ENCODE results near the gene ZNF705A.
"Not testable (repeated sequence)": the region's sequence is repeated elsewhere in the genome, so short reads cannot be mapped to it uniquely, and the experiment has no call there.

Gene ZNF705A

DNA sequence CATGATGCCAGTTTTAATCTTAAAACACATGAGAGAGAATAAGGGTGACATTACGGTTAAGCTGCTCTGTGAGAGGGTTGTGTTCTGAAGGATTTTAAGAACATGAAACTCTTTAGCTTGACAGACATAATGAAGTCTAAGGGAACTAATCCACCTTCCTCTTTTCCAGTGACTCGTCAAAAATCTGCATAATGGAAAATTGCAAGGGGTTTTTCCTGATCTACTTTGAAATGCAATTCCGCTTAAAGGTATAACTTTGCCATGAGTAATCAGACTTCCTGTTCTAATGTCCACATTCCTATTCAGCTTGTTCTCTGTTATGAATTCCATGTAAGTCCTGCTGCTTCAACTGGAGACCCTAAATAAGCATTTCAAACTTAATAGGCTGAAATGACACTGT, at the start of gene ZNF705A:
Gene ZNF705A (plus strand): TSS at position 171 of the 400 bp plus-strand sequence. CDS start 15,611 bp downstream, outside the sequence.
- in situ Hi-C loops (cut with HindIII; ENCODE audit: low sequenced_read_pairs): no loop called here

DNA sequence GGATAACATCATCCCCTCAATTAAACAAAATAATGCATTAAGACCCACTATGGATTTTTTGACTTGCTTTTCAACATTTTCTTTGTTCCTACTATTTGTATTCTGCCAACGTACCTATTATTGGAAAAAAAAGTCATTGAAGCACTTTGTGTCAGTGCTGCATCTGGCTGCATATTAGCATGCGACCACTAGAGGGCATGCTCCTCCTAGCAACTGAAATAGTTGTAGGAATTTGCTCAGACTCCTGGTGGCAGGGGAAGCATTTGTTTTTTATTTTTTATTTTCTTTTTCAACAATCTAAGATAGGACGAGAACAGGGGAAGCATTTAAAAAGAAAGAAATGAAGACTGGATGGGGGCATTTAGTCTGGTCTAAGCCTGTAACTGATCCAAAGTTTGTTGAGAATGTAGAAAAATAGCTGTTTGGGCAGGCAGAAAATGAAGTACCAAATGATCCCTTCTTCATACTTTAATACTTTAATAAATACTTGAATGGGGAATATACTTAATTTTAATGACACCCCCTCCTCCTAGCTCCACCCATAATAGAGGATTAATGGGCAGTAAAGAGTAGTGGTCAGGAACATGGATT, 47.9 kb upstream of the ZNF705A start:
- in situ Hi-C loops (cut with HindIII; ENCODE audit: low sequenced_read_pairs): no loop called here

DNA sequence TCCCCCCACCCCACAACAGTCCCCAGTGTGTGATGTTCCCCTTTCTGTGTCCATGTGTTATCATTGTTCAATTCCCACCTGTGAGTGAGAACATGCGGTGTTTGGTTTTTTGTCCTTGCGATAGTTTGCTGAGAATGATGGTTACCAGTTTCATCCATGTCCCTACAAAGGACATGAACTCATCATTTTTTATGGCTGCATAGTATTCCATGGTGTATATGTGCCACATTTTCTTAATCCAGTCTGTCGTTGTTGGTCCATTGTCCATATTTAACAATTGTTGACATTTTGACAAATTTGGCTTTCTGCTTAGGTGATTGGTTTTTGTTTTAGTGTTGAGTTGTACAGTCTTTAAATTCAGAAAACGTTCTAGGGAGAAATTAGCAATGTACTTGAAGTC, 43.7 kb upstream of the ZNF705A start:
- in situ Hi-C loops (cut with HindIII; ENCODE audit: low sequenced_read_pairs): not testable (repeated sequence)

DNA sequence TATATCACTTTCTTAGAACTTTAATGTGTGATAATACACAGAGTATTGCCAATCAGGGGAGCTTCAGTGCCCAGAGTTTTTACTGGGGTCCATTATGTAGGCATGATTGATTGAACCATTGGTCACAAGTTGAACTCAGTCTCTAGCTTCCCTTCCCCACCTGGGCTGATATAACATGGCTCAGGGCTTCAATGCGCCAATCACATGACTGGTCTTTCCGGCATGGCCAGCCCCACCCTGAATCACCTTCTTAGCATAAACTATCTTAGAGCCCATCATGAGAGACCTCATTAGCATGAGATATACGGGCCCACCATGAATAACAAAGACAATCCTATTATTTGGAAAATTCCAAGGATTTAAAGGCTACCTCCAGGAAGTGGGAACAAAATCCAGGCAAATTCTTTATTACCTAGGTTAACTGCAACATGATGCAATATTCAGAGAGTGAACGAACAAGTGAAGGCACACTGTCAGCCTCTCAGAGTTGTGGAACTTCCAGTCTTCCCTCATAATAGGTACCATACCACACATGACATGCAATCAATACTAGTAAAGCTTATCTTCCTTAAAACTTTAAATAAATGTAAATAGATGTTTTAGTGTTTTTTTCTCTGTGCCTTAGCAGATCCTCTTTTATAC, 36.6 kb upstream of the ZNF705A start:
- in situ Hi-C loops (cut with HindIII; ENCODE audit: low sequenced_read_pairs): no loop called here

DNA sequence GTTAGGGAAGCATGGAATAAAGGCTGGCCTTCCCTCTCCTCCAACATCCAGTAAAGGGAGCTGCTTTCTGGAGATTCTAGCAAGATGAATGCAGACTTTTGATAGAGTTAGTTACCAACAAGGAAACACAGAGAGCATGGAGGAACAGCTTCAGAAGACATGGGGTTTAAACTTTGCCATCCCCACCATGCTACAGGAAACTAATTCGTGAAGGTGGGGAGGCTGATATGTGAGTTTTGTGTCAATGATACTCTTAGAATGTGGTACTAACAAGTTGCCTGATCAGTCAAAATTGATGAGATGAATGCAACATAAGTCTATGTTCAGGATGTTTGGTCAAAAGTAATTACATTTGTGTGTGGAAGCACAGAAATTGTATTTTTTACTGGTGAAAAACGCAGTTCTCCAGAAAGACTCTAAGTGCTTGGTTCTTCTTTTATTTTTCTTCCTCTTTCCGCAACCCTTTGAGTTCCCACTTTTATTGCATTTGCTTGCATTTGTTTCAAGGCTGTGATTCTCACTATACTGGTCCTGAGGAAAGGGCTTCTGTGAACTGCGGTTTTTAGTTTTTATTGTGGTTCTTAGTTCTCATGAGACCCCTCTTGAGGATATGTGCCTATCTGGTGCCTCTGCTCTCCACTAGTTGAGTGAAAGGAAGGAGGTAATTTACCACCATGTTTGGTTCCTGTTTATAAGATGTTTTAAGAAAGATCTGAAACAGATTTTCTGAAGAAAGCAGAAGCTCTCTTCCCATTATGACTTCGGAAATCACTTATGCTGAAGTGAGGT, 33.5 kb upstream of the ZNF705A start, which contains the start of gene CLEC4A:
Gene CLEC4A (plus strand): TSS at position 494 of the 789 bp plus-strand sequence. CDS start 262 bp downstream, at position 756.
- in situ Hi-C loops (cut with HindIII; ENCODE audit: low sequenced_read_pairs): no loop called here

DNA sequence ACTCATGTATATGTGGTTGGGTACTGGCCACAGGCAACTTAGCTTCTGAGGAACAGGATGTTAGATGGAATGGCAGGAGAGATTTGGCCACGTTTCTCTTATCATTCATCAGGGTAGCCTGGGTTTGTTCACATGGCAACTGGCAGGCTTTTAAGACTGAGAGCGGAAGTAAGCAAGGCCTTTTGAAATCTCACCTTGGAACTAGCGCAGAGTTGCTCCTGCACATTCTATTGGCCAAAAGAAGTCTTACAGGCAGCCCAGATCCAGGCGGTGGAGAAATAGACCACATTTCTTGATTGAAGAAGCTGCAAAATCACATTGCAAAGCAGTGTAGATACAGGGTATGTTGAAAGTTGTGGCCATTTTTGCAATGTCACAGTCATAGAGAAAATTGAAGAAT, 29.7 kb upstream of the ZNF705A start:
- in situ Hi-C loops (cut with HindIII; ENCODE audit: low sequenced_read_pairs): no loop called here

DNA sequence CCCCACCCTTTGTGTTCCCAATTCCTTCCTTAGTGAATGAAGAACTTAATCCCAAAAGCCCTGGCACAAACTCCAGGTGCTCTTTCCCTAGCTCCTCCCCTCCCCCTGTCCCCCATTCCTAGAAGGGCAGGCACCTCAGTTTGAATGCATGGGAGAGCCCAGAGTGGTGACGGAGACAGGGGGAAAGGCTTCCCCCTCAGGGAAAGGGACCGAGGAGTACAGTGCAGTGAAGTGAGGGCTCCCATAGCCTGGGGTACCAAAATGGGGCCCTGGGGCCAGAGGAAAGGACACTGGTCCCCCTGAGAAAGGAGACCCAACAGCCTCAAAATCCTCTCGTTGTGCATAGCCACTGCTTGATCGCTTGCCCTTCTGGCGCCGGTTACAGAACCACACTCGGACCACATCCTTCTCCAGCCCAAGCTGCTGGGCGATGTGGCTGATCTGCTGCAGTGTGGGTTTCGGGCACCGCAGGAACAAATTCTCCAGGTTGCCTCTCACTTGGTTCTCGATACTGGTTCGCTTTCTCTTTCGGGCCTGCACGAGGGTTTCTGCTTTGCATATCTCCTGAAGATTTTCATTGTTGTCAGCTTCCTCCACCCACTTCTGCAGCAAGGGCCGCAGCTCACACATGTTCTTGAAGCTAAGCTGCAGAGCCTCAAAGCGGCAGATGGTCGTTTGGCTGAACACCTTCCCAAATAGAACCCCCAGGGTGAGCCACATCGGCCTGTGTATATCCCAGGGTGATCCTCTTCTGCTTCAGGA, 23.0 kb upstream of the ZNF705A start:
- in situ Hi-C loops (cut with HindIII; ENCODE audit: low sequenced_read_pairs): loop anchor here (5.0 kb wide), 1 partner anchor 42 kb away; no protein-coding TSS in a partner anchor

DNA sequence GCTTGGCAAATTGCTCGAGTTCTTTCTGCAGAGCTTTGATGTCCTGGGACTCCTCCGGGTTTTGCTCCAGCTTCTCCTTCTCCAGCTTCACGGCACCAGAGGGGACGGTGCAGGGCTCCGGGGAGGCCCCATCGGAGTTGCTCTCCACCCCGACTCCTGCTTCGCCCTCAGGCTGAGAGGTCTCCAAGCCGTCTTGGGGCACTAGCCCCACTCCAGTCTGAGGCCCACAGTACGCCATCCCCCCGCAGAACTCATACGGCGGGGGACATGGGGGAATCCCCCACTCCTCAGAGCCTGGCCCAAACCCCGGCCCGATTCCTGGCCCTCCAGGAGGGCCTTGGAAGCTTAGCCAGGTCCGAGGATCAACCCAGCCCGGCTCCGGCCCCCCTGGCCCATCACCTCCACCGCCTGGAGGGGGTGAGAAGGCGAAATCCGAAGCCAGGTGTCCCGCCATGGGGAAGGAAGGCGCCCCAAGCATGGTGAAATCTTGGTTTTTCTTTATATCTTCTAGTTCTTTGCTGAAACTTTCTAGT, 22.4 kb upstream of the ZNF705A start:
- in situ Hi-C loops (cut with HindIII; ENCODE audit: low sequenced_read_pairs): loop anchor here (5.0 kb wide), 1 partner anchor 42 kb away; no protein-coding TSS in a partner anchor

DNA sequence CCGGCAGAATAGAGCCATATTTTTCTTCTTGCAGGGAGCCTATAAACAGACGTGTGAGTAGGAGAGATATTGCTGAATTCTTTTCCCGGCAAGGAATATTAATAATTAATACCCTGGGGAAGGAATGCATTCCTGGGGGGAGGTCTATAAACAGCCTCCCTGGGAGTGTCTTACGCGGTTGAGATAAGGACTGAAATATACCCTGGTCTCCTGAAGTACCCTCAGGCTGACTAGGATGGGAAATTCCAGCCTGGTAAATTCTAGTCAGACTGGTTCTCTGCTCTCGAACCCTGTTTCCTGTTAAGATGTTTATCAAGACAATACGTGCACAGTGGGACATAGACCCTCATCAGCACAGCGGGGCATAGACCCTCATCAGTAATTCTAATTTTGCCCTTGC, 15.2 kb upstream of the ZNF705A start:
- in situ Hi-C loops (cut with HindIII; ENCODE audit: low sequenced_read_pairs): not testable (repeated sequence)

DNA sequence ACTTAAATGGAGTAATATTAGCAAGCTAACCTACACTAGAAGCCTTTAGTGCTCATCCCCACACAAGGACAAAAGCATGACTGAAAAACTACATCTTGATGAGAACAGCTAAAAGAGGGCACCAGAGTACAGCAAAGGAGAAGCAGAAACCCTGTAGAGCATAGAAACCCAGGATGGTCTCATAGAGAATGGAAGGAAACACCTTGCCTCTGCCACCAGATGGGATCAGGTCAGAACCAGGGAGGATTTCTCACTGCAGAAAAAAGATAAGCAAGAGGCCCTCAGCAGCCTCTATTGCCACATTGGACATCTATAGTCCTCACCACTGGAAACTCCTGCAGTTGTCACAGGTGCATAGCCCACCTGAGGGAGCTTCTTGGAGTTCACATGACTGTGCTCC, 13.6 kb upstream of the ZNF705A start:
- in situ Hi-C loops (cut with HindIII; ENCODE audit: low sequenced_read_pairs): no loop called here

DNA sequence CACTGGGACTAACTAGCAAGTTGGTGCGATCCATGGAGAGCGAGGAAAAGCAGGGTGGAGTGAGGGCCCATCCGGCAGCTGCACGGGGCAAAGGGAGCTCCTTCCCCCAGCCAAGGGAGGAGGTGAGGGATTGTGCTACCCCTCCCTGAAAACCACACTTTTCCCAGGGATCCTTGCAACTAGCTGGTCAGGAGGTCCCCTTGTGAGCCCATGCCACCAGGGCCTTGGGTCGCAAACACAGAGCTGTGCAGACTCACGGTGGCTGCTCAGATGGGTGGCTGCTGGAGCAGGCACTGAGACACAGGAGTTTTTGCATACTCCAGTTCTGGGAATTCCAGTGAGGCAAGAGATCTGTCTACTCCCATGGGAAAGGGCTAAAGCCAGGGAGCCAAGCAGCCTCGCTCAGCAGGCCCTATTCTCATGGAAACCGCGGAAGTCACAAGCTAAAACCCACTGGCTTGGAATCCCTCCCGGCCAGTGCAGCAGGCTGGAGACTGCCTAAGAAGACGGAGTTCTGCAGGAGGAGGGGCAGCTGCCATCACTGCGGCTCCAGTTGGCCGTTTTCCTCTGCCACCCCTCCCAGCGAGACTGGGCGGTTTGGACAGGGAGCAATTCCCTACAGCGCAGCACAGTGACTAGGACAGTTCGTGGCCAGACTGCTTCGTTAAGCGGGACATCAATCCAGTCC, 10.9 kb upstream of the ZNF705A start:
- in situ Hi-C loops (cut with HindIII; ENCODE audit: low sequenced_read_pairs): no loop called here

DNA sequence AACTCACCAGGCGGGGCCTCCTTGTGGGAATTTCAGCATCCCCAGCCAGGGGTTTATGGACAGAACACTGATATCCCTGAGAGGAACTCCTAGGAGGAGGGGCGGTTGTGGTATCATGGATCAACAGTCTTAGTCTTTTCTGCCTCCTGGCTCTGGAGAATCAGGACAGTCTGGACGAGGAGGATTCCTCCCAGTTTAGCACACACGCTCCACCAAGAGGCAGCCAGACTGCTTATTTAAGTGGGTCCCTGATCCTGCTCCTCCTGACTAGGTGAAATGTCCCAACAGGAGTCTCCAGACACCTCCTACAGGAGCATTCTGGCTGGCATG, 10.4 kb upstream of the ZNF705A start:
- in situ Hi-C loops (cut with HindIII; ENCODE audit: low sequenced_read_pairs): no loop called here

DNA sequence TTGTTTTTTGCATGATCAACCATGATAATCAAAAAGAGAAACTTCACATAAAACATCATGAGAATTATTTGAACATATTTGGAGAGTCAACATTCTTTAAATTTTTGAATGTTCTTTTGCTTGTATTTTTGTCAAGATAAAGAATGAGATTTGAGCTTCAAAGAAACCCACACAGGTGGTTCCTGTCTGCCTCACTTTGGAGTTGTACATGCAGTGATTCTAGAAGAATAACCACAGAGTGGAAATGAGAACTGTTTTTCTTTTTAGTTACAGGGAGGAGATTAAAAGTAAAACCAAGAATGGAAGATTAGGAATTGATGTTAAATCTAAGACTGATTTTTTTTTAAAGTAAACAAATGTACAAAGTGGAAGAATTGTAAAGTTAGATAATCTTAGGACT, 2.3 kb upstream of the ZNF705A start:
- in situ Hi-C loops (cut with HindIII; ENCODE audit: low sequenced_read_pairs): no loop called here

DNA sequence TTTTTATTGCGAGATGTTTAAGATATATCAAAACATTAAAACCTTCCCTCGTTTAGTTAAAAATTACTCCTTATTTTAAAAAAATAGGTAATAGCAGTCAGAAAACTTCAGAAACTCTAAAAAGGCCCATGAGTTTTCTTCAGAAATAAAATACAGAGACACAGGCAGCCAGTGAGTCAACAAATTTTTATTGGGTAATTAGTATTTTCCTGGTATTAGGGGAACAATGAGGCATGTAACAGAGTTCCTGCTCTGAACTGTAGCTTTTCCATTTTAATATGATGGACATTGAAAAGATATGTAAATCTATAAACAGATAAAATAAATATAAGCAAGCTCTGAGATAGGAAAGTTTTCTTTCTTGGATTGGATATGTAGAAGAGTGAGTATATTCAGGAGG, 399 bp upstream of the ZNF705A start:
- in situ Hi-C loops (cut with HindIII; ENCODE audit: low sequenced_read_pairs): no loop called here

DNA sequence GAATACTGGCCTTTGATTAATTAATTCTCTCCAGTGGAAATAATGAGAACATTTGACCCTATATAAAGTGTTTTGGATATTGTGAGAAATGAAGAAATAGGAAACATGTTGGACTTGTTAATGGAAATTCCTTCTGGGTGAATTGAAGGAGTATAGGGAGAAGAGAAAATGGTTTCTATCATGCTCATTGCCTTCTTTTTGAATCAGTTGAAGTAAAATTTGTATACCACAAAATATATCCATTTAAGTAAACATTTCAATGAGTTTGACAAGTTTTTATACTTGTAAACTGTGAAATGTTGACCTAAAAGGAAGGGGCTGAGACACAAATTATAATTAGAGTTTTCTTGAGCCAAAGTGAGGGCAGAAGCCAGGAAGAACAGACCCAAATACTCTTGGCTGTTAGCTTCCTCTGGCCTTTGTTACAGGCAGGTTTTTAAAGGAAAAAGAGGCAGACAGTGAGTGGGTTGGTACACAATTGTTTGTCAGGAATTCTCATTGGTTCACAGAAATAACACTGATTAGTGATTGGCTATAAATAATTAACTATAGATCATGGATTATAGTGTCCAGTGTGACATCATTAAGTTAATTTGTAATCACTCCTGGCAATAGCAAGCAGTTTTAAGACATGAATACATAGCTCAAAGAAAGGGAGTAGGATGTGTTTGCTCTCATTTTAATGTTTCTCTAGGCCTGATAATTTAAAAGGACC, 826 bp downstream of the ZNF705A start:
- in situ Hi-C loops (cut with HindIII; ENCODE audit: low sequenced_read_pairs): no loop called here

DNA sequence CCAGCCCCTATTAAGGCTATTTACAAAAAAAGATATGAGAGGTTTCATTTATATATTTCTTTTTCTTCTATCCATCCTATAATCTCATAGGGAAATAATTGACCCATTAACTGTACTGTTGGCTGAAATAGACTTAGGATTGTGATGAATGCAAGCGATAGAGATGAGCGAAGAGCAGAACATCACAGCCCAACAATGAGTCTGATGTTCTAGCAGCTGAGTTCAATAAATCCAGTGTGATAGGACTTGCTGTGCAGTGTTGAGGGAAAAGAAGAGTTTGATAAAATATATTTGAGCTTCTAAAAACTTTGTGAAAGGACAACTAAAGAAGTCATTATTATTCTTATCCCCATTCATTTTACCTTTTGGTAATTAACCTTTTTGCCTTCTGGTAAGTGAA, 16.1 kb downstream of the ZNF705A start:
- in situ Hi-C loops (cut with HindIII; ENCODE audit: low sequenced_read_pairs): not testable (repeated sequence)

DNA sequence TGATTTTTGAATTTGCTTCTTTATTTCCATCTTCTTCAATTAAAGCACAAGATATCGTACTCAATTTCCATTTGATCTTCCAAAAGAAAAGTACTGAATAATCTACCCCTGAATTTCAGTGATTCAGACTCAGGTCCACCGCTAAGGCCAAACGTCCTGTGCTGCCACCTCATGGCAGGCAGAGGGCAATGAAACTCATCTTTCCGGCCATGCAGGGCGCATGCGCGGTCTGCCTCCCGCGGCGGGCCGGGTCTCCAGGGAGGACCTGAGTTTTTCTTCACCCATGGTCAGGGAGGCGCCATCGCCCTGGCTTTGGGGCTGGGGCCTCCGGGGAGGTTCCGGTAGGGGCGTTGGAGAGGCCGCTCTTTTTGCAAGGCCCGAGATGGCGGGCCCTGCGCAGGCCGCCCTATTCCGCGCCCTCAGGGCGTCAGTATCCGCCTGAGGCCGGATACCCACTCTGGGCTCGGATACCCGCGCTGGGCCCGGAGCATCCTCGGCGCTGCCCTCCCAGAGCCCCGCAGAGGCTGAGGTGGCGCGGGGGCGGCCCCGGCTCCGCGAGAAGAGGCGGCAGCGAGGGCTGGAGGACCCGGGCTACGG, 23.3 kb downstream of the ZNF705A start:
- in situ Hi-C loops (cut with HindIII; ENCODE audit: low sequenced_read_pairs): not testable (repeated sequence)

DNA sequence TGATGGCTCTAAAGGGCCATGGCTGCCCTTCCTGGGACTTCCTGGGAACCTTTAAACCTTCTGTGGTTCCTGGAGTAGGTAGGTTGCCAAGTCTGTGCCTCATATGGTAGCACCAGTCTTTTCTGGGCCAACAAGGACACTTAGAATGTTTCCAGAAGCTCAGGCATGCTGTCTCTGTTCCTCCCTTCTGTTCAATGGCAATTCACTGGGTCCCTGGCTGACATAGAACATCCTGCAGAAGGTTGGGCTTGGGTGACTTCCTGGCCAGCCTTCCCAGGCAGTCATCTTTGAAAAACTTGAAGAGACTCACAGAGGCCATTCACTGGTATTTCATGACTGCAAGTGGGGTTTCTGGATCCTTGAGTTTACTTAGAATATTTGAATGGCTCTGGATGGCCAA, 24.5 kb downstream of the ZNF705A start:
- in situ Hi-C loops (cut with HindIII; ENCODE audit: low sequenced_read_pairs): not testable (repeated sequence)

DNA sequence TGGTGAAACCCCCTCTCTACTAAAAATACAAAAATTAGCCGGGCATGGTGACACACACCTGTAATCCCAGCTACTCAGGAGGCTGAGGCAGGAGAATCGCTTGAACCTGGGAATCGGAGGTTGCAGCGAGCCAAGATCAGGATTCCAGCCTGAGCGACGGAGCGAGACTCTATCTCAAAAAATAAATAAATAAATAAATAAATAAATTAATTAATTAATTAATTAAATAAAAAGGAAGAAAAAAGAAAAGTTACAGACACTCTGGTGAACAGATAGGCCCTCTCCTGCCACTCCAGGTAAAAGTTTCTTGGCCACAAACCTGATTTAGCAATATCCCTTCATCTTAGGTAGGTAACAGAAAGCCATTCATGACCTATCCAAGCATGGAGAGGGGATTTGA, 26.1 kb downstream of the ZNF705A start:
- in situ Hi-C loops (cut with HindIII; ENCODE audit: low sequenced_read_pairs): not testable (repeated sequence)

Data from endothelial cell of hepatic sinusoid (primary cell).